GM21381 (cell line): Measurements from ENCODE around the gene NFE2L1.

Experiments
- ATAC-seq: cut with Tn5 transposase; IDR thresholded peaks from one replicate; pipeline ENCODE4 v1.9.1; 2021; ENCODE audit warnings: mild to moderate bottlenecking, moderate library complexity; ENCODE audit not compliant: unreplicated experiment

NFE2L1 gene

GRCh38 chr17:48106802-48107136 is 58.6 kb downstream of the NFE2L1 start:
- no peak for ATAC-seq

GRCh38 chr17:48107137-48108055 is 59.2 kb downstream of the NFE2L1 start, which contains the start of gene SNX11:
Gene SNX11 (plus strand): TSS chr17:48107766. CDS start chr17:48112044, 4,278 bp downstream.
- peak; percentile 67 for ATAC-seq

- ATAC-seq, result no peak
Observed at GRCh38 chr17:48110761-48111160, 62.6 kb downstream of the NFE2L1 start.
